A172 (cell line): Measurements from ENCODE around the gene FKBP4. TPM values are rescaled to one million over a fixed set of nuclear protein-coding genes. Genes with fewer than 3 reads are reported as not detected.

ENCODE experiments used
- DNase-seq: peaks from one replicate; pipeline ENCODE4 v3.0.0-alpha.2; 2015; ENCODE audit warnings: low spot score
- total RNA-seq: library from RNA; depleted of rRNA; stranded (reverse); fragments of >200 nt; shearing (Covaris generic); gene quantifications from 2 replicates; pipeline ENCODE4 v1.2.3, GENCODE V29; 2014

FKBP4 gene
- total RNA-seq, 1 experiment from 2014 or later: 45.5 TPM

- peak; percentile 32 for DNase-seq
Observed at GRCh38 chr12:2813214-2814185, 18.7 kb downstream of the FKBP4 start.

GRCh38 chr12:2819810-2820209 is 25.0 kb downstream of the FKBP4 start:
- DNase-seq: no peak

GRCh38 chr12:2820432-2820831 is 25.7 kb downstream of the FKBP4 start:
- no peak for DNase-seq

GRCh38 chr12:2823483-2823882 is 28.7 kb downstream of the FKBP4 start:
- DNase-seq: no peak

- no peak for DNase-seq
Observed at GRCh38 chr12:2824541-2824940, 29.8 kb downstream of the FKBP4 start.

- DNase-seq: no peak
Observed at GRCh38 chr12:2825132-2825531, 30.4 kb downstream of the FKBP4 start.

GRCh38 chr12:2826036-2826435 is 31.3 kb downstream of the FKBP4 start:
- DNase-seq: no peak

- no peak for DNase-seq
Observed at GRCh38 chr12:2826721-2827515, 32.1 kb downstream of the FKBP4 start.

- no peak for DNase-seq
Observed at GRCh38 chr12:2829275-2829674, 34.5 kb downstream of the FKBP4 start.

- no peak for DNase-seq
Observed at GRCh38 chr12:2832550-2833127, 37.9 kb downstream of the FKBP4 start.

GRCh38 chr12:2833327-2833726 is 38.6 kb downstream of the FKBP4 start:
- DNase-seq: no peak

GRCh38 chr12:2833810-2834209 is 39.0 kb downstream of the FKBP4 start:
- DNase-seq: no peak

- DNase-seq: no peak
Observed at GRCh38 chr12:2834581-2835491, 40.1 kb downstream of the FKBP4 start, which contains the start of gene NRIP2. TSS of gene NRIP2 (minus strand) at chr12:2835035. CDS start at chr12:2834983, 52 bp downstream.

GRCh38 chr12:2835691-2836403 is 41.1 kb downstream of the FKBP4 start:
- no peak for DNase-seq

GRCh38 chr12:2836574-2836973 is 41.8 kb downstream of the FKBP4 start:
- DNase-seq: no peak

GRCh38 chr12:2841056-2841650 is 46.4 kb downstream of the FKBP4 start:
- DNase-seq: no peak

GRCh38 chr12:2842948-2843347 is 48.2 kb downstream of the FKBP4 start:
- no peak for DNase-seq

- no peak for DNase-seq
Observed at GRCh38 chr12:2844786-2845185, 50.0 kb downstream of the FKBP4 start.

- DNase-seq: no peak
Observed at GRCh38 chr12:2845280-2845679, 50.5 kb downstream of the FKBP4 start.

GRCh38 chr12:2851931-2852330 is 57.2 kb downstream of the FKBP4 start:
- no peak for DNase-seq
